WTC11 (cell line): ENCODE measurements around the gene CDK16. TPM values are rescaled to one million over a fixed set of nuclear protein-coding genes. Genes with fewer than 3 reads are reported as not detected.
"Not testable (repeated sequence)": the region's sequence is repeated elsewhere in the genome, so short reads cannot be mapped to it uniquely, and the experiment has no call there.

ENCODE experiments used
- ATAC-seq: fragments of 200-7000 bp; cut with Tn5 transposase; 2 replicates; pipeline ENCODE4 v1.10.0; 2021; ENCODE audit warnings: mild to moderate bottlenecking, moderate library complexity
- CTCF ChIA-PET: fragments of 300-600 bp; sonication (Branson Sonifier 250); formaldehyde crosslinking; loops from one replicate; lab custom pipeline; 2021; ENCODE audit warnings: antibody characterized with exemption; lab: Charles Lee
- POLR2A ChIA-PET: fragments of 350-600 bp; sonication (Branson Sonifier 250); formaldehyde crosslinking; loops from one replicate; lab custom pipeline; 2021; ENCODE audit warnings: antibody characterized with exemption; lab: Charles Lee
- DNase-seq: peaks from one replicate; pipeline ENCODE4 v3.0.0; 2021; ENCODE audit warnings: low spot score
- H3K27ac Mint-ChIP-seq: 2 replicates; pipeline ENCODE4 v1.8.0; 2021; ENCODE audit warnings: mixed read lengths
- H3K27me3 Mint-ChIP-seq: 2 replicates; pipeline ENCODE4 v1.8.0; 2021; ENCODE audit warnings: low read depth, mild to moderate bottlenecking, moderate library complexity, mixed read lengths
- H3K36me3 Mint-ChIP-seq: 2 replicates; pipeline ENCODE4 v1.8.0; 2021; ENCODE audit warnings: mixed read lengths
- H3K4me1 Mint-ChIP-seq: 2 replicates; pipeline ENCODE4 v1.8.0; 2022; ENCODE audit warnings: mixed read lengths
- H3K4me3 Mint-ChIP-seq: 2 replicates; pipeline ENCODE4 v1.8.0; 2021; ENCODE audit warnings: mild to moderate bottlenecking, moderate library complexity, mixed read lengths
- H3K9me3 Mint-ChIP-seq: 2 replicates; pipeline ENCODE4 v1.8.0; 2021; ENCODE audit warnings: mixed read lengths
- CREM ChIP-seq: sonication (generic); formaldehyde crosslinking; IDR thresholded peaks from 2 replicates; pipeline ENCODE4 v1.8.1; 2022; ENCODE audit warnings: mild to moderate bottlenecking, missing genetic modification reagents, moderate library complexity
- GABPB1 ChIP-seq: sonication (generic); formaldehyde crosslinking; IDR thresholded peaks from 2 replicates; pipeline ENCODE4 v1.8.1; 2023; ENCODE audit warnings: mild to moderate bottlenecking, missing genetic modification reagents
- HMGA2 ChIP-seq: fragments of 250-450 bp; sonication (Bioruptor Pico); IDR thresholded peaks from 2 replicates; pipeline ENCODE4 v1.4.0; 2021; ENCODE audit warnings: mild to moderate bottlenecking, moderate library complexity
- IRF2 ChIP-seq: sonication (generic); formaldehyde crosslinking; IDR thresholded peaks from 2 replicates; pipeline ENCODE4 v1.8.0; 2022; ENCODE audit warnings: low read depth, missing genetic modification reagents, borderline replicate concordance
- MYBL2 ChIP-seq: sonication (generic); formaldehyde crosslinking; IDR thresholded peaks from 2 replicates; pipeline ENCODE4 v1.8.1; 2023; ENCODE audit warnings: mild to moderate bottlenecking, moderate library complexity, missing genetic modification reagents
- OVOL2 ChIP-seq: fragments of 250-450 bp; sonication (Bioruptor Pico); IDR thresholded peaks from 2 replicates; pipeline ENCODE4 v1.9.0; 2021; ENCODE audit warnings: mild to moderate bottlenecking, borderline replicate concordance
- RELA ChIP-seq: sonication (generic); formaldehyde crosslinking; IDR thresholded peaks from 2 replicates; pipeline ENCODE4 v1.8.1; 2022; ENCODE audit warnings: missing genetic modification reagents, mild to moderate bottlenecking, borderline replicate concordance
- SMAD3 ChIP-seq: sonication (generic); formaldehyde crosslinking; IDR thresholded peaks from 2 replicates; pipeline ENCODE4 v1.8.0; 2022; ENCODE audit warnings: missing genetic modification reagents, mild to moderate bottlenecking, borderline replicate concordance
- ZBTB21 ChIP-seq: sonication (generic); formaldehyde crosslinking; IDR thresholded peaks from 2 replicates; pipeline ENCODE4 v1.8.1; 2023; ENCODE audit warnings: mild to moderate bottlenecking, missing genetic modification reagents, borderline replicate concordance
- ZNF423 ChIP-seq: fragments of 250-450 bp; sonication (Bioruptor Pico); IDR thresholded peaks from 2 replicates; pipeline ENCODE4 v2.1.2; 2022; ENCODE audit warnings: mild to moderate bottlenecking, moderate library complexity
- total RNA-seq: library from RNA; stranded (reverse); gene quantifications from 3 replicates; pipeline ENCODE4 v1.2.3, GENCODE V29; 2021
- TF ChIP-seq, protein P1 (sequence below): fragments of 250-450 bp; sonication (Bioruptor Pico); IDR thresholded peaks from 2 replicates; pipeline ENCODE4 v1.9.0; 2021; ENCODE audit warnings: mild to moderate bottlenecking, borderline replicate concordance
- TF ChIP-seq, protein P2 (sequence below): sonication (generic); formaldehyde crosslinking; IDR thresholded peaks from 2 replicates; pipeline ENCODE4 v1.8.0; 2023; ENCODE audit warnings: mild to moderate bottlenecking, missing genetic modification reagents
- TF ChIP-seq, protein P3 (sequence below): sonication (generic); formaldehyde crosslinking; IDR thresholded peaks from 2 replicates; pipeline ENCODE4 v1.8.1; 2023; ENCODE audit warnings: mild to moderate bottlenecking, missing genetic modification reagents, moderate library complexity
- TF ChIP-seq, protein P4 (sequence below): sonication (generic); formaldehyde crosslinking; IDR thresholded peaks from 2 replicates; pipeline ENCODE4 v1.8.0; 2022; ENCODE audit warnings: mild to moderate bottlenecking, missing genetic modification reagents
- TF ChIP-seq, protein P5 (sequence below): fragments of 250-450 bp; sonication (Bioruptor Pico); IDR thresholded peaks from 2 replicates; pipeline ENCODE4 v2.1.2; 2022; ENCODE audit warnings: mild to moderate bottlenecking, moderate library complexity
- TF ChIP-seq, protein P6 (sequence below): fragments of 250-450 bp; sonication (Bioruptor Pico); IDR thresholded peaks from 2 replicates; pipeline ENCODE4 v1.9.0; 2021; ENCODE audit warnings: moderate library complexity, mild to moderate bottlenecking, inconsistent platforms, borderline replicate concordance

Gene CDK16
- total RNA-seq, 1 experiment from 2014 or later, result 130 TPM

DNA sequence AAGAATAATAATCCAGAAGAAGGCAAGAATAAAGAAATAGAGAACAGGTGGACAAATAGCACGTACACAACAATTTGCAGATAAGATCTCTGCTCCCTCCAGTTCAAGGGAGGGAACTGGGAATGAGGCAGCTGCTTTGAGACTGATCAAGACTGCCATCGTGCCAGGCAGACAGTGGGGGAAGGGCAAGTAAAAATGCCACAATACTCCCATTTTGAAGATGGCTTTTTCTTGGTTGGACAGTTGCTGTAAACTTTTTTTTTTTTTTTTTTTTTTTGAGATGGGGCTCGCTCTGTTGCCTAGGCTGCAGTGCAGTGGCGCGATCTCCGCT, 31.5 kb downstream of the CDK16 start (continued):
- no peak for TF ChIP-seq MYBL2 (CRISPR knock-in tag)
- TF ChIP-seq, protein P1, sequence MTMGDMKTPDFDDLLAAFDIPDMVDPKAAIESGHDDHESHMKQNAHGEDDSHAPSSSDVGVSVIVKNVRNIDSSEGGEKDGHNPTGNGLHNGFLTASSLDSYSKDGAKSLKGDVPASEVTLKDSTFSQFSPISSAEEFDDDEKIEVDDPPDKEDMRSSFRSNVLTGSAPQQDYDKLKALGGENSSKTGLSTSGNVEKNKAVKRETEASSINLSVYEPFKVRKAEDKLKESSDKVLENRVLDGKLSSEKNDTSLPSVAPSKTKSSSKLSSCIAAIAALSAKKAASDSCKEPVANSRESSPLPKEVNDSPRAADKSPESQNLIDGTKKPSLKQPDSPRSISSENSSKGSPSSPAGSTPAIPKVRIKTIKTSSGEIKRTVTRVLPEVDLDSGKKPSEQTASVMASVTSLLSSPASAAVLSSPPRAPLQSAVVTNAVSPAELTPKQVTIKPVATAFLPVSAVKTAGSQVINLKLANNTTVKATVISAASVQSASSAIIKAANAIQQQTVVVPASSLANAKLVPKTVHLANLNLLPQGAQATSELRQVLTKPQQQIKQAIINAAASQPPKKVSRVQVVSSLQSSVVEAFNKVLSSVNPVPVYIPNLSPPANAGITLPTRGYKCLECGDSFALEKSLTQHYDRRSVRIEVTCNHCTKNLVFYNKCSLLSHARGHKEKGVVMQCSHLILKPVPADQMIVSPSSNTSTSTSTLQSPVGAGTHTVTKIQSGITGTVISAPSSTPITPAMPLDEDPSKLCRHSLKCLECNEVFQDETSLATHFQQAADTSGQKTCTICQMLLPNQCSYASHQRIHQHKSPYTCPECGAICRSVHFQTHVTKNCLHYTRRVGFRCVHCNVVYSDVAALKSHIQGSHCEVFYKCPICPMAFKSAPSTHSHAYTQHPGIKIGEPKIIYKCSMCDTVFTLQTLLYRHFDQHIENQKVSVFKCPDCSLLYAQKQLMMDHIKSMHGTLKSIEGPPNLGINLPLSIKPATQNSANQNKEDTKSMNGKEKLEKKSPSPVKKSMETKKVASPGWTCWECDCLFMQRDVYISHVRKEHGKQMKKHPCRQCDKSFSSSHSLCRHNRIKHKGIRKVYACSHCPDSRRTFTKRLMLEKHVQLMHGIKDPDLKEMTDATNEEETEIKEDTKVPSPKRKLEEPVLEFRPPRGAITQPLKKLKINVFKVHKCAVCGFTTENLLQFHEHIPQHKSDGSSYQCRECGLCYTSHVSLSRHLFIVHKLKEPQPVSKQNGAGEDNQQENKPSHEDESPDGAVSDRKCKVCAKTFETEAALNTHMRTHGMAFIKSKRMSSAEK (CRISPR knock-in tag), result no peak
- TF ChIP-seq RELA (CRISPR knock-in tag), result no peak
- TF ChIP-seq GABPB1 (CRISPR knock-in tag), result no peak
- TF ChIP-seq ZBTB21 (CRISPR knock-in tag), result no peak
- TF ChIP-seq, protein P2, sequence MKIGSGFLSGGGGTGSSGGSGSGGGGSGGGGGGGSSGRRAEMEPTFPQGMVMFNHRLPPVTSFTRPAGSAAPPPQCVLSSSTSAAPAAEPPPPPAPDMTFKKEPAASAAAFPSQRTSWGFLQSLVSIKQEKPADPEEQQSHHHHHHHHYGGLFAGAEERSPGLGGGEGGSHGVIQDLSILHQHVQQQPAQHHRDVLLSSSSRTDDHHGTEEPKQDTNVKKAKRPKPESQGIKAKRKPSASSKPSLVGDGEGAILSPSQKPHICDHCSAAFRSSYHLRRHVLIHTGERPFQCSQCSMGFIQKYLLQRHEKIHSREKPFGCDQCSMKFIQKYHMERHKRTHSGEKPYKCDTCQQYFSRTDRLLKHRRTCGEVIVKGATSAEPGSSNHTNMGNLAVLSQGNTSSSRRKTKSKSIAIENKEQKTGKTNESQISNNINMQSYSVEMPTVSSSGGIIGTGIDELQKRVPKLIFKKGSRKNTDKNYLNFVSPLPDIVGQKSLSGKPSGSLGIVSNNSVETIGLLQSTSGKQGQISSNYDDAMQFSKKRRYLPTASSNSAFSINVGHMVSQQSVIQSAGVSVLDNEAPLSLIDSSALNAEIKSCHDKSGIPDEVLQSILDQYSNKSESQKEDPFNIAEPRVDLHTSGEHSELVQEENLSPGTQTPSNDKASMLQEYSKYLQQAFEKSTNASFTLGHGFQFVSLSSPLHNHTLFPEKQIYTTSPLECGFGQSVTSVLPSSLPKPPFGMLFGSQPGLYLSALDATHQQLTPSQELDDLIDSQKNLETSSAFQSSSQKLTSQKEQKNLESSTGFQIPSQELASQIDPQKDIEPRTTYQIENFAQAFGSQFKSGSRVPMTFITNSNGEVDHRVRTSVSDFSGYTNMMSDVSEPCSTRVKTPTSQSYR, result no peak
- TF ChIP-seq, all 79 proteins: peak for 0

DNA sequence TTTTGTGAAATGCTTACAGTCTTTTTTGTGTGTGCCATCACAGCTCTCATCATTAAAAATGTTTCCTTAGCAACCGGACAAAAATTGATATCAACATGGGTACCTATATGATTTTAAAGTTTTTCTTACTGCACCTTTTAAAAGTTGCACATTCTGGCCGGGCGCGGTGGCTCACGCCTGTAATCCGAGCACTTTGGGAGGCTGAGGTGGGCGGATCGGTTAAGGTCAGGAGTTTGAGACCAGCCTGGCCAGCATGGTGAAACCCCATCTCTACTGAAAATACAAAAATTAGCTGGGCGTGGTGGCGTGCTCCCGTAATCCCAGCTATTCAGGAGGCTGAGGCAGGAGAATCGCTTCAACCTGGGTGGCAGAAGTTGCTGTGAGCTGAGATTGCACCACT, 39.1 kb downstream of the CDK16 start:
- CTCF ChIA-PET, result interaction anchor here (0.5 kb wide), 1 partner anchor 111 kb away, joined by 3 read pairs; no protein-coding TSS in a partner anchor
- H3K4me3 Mint-ChIP-seq, DNase-seq, POLR2A ChIA-PET, ATAC-seq, H3K4me1 Mint-ChIP-seq, H3K27ac Mint-ChIP-seq, H3K36me3 Mint-ChIP-seq, H3K27me3 Mint-ChIP-seq, H3K9me3 Mint-ChIP-seq: not testable (repeated sequence)

DNA sequence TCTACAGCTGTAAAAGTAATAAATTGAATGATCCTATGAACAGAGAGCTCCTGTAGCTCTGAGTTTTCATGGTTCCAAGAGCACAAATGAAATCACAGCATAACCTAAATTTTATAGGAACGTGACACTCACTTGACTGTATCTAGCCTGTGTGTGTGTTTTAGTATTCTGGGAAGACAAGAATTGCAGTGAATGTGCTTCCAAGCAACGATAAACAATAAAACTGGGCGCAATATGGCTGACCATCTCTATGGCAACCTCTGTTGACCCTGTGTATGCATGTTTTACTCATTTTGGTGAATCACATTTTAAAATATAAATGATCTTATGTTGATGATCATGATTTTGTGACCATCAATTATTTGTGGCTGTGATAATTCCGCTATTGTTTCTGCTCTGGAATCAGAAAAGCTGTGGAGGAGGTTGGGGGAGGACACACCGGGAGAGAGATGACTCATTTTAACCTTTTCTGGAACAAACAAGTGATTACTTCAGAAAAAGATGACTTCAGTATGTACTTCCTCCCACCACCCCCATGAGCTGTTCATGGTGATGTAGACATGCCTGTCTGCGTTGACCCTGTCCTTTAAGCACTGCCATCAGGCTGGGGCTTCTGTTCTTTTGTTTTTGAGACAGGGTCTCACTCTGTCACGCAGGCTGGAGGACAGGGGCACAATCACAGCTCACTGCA, 46.1 kb downstream of the CDK16 start:
- DNase-seq (no peak), ATAC-seq (no peak)
- H3K4me3 Mint-ChIP-seq, result no peak overlapping the region
- no peaks in the 10 kb centered on the region for H3K27me3 Mint-ChIP-seq
- H3K4me1 Mint-ChIP-seq, result no peaks in the 10 kb centered on the region
- TF ChIP-seq CREM (CRISPR knock-in tag) (no peak), HMGA2 (no peak), IRF2 (no peak), OVOL2 (no peak)
- TF ChIP-seq, protein P3, sequence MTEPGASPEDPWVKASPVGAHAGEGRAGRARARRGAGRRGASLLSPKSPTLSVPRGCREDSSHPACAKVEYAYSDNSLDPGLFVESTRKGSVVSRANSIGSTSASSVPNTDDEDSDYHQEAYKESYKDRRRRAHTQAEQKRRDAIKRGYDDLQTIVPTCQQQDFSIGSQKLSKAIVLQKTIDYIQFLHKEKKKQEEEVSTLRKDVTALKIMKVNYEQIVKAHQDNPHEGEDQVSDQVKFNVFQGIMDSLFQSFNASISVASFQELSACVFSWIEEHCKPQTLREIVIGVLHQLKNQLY (CRISPR knock-in tag), result no peak
- no peaks in the 10 kb centered on the region for H3K36me3 Mint-ChIP-seq
- H3K9me3 Mint-ChIP-seq, result no peaks in the 10 kb centered on the region
- H3K27ac Mint-ChIP-seq, result no peak overlapping the region; the same call in 1 of the 2 replicates
- POLR2A ChIA-PET, result no interaction called here
- CTCF ChIA-PET, result no interaction called here

DNA sequence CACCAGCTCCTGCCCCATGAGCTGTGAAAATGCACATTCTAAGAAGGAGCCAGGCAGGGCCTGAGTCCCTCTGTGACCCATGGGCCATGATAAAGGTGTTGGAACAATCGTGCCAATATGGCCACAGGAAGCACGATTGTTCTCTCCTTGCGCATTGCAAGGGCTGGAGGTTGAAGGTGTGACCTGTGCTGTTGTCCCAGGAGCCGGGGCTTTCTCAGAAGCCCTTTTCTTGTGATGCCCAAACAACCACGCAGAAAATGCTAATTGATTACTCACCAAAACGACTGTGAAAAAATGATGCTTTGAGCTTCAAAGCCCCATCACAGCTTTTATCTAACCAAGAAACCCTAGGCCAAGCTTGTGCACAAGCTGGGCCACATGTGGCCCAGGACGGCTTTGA, 48.2 kb downstream of the CDK16 start:
- Mint-ChIP-seq H3K27me3 (no peaks in the 10 kb centered on the region), H3K4me1 (no peaks in the 10 kb centered on the region), H3K27ac (no peak overlapping the region), H3K36me3 (no peaks in the 10 kb centered on the region), H3K4me3 (no peak overlapping the region), H3K9me3 (no peaks in the 10 kb centered on the region)
- TF ChIP-seq IRF2 (no peak), SMAD3 (CRISPR knock-in tag) (no peak), RELA (CRISPR knock-in tag) (no peak), HMGA2 (no peak), ZNF423 (CRISPR knock-in tag) (no peak)
- TF ChIP-seq, protein P4, sequence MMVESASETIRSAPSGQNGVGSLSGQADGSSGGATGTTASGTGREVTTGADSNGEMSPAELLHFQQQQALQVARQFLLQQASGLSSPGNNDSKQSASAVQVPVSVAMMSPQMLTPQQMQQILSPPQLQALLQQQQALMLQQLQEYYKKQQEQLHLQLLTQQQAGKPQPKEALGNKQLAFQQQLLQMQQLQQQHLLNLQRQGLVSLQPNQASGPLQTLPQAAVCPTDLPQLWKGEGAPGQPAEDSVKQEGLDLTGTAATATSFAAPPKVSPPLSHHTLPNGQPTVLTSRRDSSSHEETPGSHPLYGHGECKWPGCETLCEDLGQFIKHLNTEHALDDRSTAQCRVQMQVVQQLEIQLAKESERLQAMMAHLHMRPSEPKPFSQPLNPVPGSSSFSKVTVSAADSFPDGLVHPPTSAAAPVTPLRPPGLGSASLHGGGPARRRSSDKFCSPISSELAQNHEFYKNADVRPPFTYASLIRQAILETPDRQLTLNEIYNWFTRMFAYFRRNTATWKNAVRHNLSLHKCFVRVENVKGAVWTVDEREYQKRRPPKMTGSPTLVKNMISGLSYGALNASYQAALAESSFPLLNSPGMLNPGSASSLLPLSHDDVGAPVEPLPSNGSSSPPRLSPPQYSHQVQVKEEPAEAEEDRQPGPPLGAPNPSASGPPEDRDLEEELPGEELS (CRISPR knock-in tag), result no peak
- TF ChIP-seq, protein P5, sequence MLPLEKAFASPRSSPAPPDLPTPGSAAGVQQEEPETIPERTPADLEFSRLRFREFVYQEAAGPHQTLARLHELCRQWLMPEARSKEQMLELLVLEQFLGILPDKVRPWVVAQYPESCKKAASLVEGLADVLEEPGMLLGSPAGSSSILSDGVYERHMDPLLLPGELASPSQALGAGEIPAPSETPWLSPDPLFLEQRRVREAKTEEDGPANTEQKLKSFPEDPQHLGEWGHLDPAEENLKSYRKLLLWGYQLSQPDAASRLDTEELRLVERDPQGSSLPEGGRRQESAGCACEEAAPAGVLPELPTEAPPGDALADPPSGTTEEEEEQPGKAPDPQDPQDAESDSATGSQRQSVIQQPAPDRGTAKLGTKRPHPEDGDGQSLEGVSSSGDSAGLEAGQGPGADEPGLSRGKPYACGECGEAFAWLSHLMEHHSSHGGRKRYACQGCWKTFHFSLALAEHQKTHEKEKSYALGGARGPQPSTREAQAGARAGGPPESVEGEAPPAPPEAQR (CRISPR knock-in tag), result no peak
- TF ChIP-seq, protein P6, sequence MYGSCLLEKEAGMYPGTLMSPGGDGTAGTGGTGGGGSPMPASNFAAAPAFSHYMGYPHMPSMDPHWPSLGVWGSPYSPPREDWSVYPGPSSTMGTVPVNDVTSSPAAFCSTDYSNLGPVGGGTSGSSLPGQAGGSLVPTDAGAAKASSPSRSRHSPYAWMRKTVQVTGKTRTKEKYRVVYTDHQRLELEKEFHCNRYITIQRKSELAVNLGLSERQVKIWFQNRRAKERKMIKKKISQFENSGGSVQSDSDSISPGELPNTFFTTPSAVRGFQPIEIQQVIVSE (CRISPR knock-in tag), result no peak
- ChIA-PET POLR2A (no interaction called here), CTCF (no interaction called here)
- DNase-seq (no peak), ATAC-seq (no peak)
